ENCODE data around the gene HSPA8.
A peak's percentile ranks its signal among the peaks of the same experiment; 100 is the strongest.
"Not testable (repeated sequence)": the region's sequence is repeated elsewhere in the genome, so short reads cannot be mapped to it uniquely, and the experiment has no call there.

HSPA8 gene

GRCh38 chr11:123069908-123070821 is 8.2 kb upstream of the HSPA8 start:
- no peak for DNase-seq

- DNase-seq, result no peak
Observed at GRCh38 chr11:123065621-123066020, 3.7 kb upstream of the HSPA8 start.

DNA sequence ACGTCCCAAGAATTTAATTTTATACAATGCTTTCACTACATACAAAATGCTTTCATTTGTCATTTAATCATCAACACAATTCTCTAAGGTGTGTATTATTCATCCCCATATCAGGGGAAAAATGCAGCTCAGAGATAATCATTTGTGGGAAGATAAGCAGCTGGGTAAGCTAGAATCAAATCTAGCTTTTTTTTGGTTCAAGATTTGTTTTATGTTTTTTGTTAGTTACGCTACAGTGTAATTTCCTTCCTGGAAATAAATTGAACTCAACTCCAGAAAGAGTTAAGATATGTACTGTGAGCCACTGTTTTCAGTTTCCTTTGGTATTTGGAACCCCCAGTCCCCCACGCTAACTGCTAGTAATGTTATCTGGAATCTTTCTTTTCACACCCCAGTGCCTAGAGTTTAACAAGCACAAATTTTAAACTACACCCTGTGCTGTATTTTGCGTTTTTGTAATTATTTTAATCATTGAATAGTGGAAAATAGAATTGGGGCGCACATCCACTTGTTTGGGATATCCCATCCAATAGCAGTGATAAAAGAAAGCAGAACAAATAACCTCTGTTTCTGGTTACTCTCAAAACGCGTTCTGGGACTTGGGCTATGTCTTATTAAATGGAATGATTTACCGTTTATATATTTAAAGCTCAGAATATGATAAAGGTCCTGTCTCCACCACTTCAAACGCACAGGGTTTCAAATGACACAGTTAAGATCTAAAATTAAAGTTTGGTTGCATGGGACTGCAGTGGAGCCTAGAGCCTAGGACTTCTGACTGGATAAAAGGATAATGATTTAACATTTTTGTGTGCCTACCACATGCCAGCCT is 2.1 kb upstream of the HSPA8 start:
- DNase-seq, result no peak

- no peak for DNase-seq
Observed at GRCh38 chr11:123062892-123063825, 1.2 kb upstream of the HSPA8 start.

GRCh38 chr11:123062158-123062891 is 389 bp upstream of the HSPA8 start:
- DNase-seq, result peak; percentile 97

GRCh38 chr11:123060277-123061000 is 1.5 kb downstream of the HSPA8 start:
- DNase-seq, result no peak

DNA sequence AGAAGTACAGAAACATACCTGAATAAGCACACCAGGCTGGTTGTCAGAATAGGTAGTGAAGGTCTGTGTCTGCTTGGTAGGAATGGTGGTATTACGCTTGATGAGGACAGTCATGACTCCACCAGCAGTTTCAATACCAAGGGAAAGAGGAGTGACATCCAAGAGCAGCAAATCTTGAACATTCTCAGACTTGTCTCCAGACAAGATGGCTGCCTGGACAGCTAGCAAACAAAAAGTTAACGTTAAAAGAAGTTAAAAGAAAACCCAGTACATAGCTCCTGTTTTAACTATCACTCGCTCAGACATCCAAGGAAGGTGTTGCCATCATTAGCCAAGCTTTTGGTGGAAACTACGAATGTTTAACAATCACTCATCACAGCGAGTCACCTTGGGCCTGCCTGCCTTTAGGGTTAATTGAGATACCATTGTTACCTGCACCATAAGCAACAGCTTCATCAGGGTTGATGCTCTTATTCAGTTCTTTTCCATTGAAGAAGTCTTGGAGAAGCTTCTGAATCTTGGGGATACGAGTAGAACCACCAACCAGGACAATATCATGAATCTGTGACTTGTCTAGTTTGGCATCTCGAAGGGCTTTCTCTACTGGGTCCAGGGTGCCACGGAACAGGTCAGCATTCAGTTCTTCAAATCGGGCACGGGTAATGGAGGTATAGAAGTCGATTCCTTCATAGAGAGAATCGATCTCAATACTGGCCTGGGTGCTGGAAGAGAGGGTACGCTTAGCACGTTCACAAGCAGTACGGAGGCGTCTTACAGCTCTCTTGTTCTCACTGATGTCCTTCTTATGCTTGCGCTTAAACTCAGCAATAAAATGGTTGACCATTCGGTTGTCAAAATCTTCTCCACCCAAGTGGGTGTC is 2.7 kb downstream of the HSPA8 start:
- DNase-seq, result not testable (repeated sequence)

DNA sequence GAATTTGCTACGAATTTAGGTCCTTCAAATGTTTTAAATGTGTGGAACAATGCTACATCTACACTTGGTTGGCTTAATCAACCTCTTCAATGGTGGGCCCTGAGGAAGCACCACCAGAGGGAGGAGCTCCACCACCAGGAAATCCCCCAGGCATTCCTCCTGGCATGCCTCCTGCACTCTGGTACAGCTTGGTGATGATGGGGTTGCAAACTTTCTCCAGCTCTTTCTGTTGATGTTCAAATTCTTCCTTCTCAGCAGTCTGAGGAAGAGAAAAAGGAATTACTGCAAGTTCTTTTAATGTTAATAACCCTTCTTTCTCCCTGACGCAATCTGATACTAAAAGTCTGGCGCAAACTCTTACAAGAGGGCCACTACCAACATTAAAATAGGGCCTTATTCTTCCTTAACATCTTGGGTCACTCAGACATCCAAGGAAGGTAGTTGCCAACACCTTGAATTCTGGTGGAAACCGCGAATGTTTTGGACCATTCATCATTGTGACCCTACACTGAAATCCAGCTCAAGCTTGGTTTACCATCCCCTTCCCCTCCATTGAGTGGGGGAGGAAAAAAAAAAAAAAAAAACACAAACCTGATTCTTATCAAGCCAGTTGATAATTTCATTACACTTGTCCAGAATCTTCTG is 4.2 kb downstream of the HSPA8 start:
- no peak for DNase-seq

DNA sequence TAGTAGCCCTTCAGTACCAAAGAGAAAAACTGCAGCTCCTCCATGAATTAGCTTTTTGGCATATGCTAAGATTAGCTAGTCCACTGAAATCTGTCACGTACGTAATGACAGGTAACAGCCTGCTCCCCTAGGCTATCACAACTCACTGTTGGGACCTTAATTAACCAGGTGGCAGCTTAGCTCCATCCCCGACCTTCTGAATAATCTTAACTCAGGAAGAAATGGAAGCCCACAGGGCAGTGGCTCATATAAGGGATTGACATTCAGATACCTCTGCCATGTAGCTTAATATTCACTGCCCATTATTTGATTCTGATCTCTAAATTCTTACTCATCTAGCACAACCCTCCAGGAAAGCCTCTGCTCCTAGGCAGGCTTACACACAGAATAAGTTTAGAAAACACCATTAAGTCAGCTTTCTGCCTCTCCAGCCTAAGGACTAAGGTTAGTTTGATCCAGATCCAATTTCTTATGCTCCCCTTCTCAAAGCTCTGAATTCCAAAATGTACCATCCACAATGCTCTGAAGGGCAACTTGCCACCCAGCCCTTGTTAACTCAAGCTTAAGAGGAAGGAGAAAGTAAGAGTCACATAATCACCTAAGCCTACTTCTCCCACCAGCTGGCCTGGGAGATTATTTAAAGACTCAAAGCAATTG is 5.0 kb downstream of the HSPA8 start:
- DNase-seq, result no peak

DNA sequence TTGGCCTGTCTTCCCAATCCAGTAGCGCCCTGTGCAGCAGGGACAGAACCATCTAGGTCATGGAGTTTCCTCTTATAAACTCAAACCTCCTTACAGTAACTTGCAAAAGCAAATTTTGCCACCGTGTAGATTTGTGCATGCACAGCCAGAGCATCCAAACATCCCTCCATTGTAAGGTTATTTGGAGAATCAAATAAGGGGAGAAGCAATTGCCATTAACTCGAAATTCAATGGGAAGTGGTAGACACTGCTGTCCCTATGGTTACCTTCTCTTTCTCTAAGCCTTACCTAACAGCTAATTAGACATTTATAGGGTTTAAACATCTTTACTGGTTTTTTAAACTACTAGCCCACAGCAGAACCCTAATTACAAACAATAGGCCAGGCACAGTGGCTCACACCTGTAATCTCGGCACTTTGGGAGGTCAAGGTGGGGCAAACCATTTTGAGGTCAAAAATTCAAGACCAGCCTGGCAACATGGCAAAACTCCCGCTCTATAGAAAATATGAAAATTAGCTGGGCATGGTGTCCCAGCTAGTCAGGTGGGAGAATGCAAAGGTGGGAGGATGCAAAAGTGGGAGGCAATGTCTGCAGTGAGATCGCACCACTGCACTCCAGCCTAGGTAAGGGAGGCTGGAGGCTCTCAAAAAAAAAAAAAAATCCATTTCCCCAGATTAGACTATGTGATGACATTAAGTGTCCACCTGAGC is 6.6 kb downstream of the HSPA8 start:
- no peak for DNase-seq

DNA sequence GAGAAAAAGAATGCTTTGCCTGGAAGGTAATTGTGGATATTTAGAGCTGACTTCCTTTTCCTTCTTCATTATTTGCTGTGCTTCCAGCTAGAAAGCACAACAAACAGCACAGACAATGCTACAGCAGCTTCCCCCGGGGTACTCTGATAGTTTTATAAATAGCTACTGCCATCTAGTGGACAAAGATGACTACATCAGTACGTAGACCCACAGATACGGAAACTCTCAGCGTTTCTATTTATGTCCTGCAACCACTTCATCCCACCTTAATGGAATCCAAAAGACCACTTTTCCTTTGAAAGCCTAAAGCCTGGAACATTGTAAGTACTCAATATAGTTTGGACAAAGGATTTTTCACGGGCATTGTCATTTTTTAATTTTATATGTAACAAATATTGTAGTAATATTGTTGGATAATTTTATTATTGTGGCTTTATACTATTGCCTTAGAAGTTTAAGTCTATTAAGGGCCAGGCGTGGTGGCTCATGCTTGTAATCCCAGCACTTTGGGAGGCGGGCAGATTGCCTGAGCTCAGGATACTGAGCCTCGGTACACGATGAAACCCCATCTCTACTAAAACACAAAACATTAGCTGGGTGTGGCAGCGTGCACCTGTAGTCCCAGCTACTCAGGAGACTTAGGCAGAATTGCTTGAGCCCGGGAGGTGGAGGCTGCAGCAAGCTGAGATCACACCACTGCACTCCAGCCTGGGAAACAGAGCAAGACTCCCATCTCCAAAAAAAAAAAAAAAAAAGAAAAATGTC is 7.5 kb downstream of the HSPA8 start:
- no peak for DNase-seq

- no peak for DNase-seq
Observed at GRCh38 chr11:123052901-123053721, 8.8 kb downstream of the HSPA8 start.

DNA sequence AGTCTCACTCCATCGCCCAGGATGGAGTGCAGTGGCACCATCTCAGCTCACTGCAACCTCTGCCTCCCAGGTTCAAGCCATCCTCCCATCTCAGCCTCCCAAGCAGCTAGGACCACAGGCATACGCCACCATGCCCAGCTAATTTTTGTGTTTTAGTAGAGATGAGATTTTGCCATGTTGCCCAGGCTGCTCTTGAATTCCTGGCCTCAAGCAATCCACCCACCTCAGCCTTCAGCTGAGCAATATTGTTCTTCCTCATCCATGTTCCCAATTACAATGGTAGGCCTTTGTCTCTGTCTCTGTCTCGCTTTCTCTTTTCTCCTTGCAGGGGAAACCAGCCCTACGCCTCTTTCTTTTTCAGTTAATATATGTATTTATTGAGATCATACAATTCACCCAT is 10.3 kb downstream of the HSPA8 start:
- no peak for DNase-seq

- DNase-seq, result no peak
Observed at GRCh38 chr11:123051146-123051545, 10.8 kb downstream of the HSPA8 start.

GRCh38 chr11:123047947-123048293 is 14.0 kb downstream of the HSPA8 start:
- DNase-seq, result no peak

DNA sequence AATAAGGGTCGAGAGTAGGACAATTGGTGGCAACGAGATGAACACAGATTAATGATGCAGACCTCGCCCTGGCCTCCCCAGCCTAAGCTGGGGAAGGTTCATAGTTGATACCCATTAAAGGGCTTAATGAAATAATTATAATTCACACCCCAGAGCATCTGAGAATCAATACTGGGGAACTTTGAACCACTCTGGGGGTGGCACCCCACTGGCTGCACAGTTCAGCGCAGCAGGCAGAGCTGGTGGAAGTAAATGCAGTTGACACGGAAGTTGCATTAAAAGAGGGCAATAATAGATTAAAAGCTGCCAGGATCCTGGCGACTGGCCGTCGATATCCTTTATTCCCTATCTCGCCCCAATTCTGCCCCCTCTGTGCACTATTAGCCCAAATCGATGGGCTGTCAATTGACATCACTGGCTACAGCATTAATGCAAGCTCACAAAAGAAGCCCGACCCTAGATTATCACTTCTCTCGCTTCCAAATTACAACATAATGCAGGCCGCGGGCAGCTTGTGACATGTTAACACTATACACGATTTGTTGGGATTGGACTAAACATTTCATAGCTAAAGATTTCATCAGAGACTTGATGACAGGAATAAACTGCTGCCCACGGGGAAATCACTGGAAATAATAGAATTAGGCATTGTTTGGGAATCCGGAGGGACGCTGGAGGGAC is 14.5 kb downstream of the HSPA8 start:
- no peak for DNase-seq

All from T-helper 9 cell (primary cell).